ENCODE measurements around the gene ZNF716. TPM values are rescaled to one million over a fixed set of nuclear protein-coding genes. Genes with fewer than 3 reads are reported as not detected.
"Not testable (repeated sequence)": the region's sequence is repeated elsewhere in the genome, so short reads cannot be mapped to it uniquely, and the experiment has no call there.

ZNF716 gene
- total RNA-seq, 1 donor: not detected

- not testable (repeated sequence) for H3K4me3 ChIP-seq (ENCODE audit: low read length); H3K4me1 ChIP-seq (ENCODE audit: insufficient read depth, low read length); H3K27me3 ChIP-seq (ENCODE audit: insufficient read depth, low read length)
- H3K9me3 ChIP-seq (ENCODE audit: low read depth, low read length): peaks cover 43% of the 10 kb centered on the region
These were observed 35.0 kb downstream of the ZNF716 start for GRCh38 chr7:57485022-57485421.

GRCh38 chr7:57487957-57488356, 38.0 kb downstream of the ZNF716 start:
- H3K9me3 ChIP-seq (ENCODE audit: low read depth, low read length): peaks cover 72% of the 10 kb centered on the region
- no peak overlapping the region for H3K4me3 ChIP-seq (ENCODE audit: low read length)
- no peaks in the 10 kb centered on the region for H3K4me1 ChIP-seq (ENCODE audit: insufficient read depth, low read length)
- no peaks in the 10 kb centered on the region for H3K27me3 ChIP-seq (ENCODE audit: insufficient read depth, low read length)

- H3K9me3 ChIP-seq (ENCODE audit: low read depth, low read length): peaks cover 75% of the 10 kb centered on the region
- H3K4me3 ChIP-seq (ENCODE audit: low read length); H3K27me3 ChIP-seq (ENCODE audit: insufficient read depth, low read length); H3K4me1 ChIP-seq (ENCODE audit: insufficient read depth, low read length): not testable (repeated sequence)
These were observed 45.1 kb downstream of the ZNF716 start for GRCh38 chr7:57495111-57495510.

DNA sequence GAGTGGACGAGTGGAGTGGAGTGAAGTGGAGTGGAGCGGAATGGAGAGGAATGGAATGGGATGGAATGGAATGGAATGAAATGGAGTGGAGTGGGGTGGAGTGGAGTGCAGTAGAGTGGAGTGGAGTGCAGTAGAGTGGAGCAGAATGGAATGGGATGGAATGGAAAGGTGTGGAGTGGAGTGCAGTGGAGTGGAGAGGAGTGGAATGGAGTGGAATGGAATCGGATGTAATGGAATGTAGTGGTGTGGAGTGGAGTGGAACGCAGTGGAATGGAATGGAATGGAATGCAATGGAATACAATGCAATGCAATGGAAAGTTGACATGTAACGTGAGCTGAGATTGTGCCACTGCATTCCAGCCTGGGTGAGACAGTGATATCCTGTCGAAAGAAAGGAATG, 46.4 kb downstream of the ZNF716 start:
- Histone ChIP-seq H3K4me1 (ENCODE audit: insufficient read depth, low read length) (no peaks in the 10 kb centered on the region), H3K4me3 (ENCODE audit: low read length) (no peak overlapping the region), H3K9me3 (ENCODE audit: low read depth, low read length) (peaks cover 62% of the 10 kb centered on the region), H3K27me3 (ENCODE audit: insufficient read depth, low read length) (no peaks in the 10 kb centered on the region)

GRCh38 chr7:57505176-57505575, 55.2 kb downstream of the ZNF716 start:
- Histone ChIP-seq H3K4me3 (ENCODE audit: low read length) (no peak overlapping the region), H3K4me1 (ENCODE audit: insufficient read depth, low read length) (no peaks in the 10 kb centered on the region), H3K9me3 (ENCODE audit: low read depth, low read length) (peaks cover 12% of the 10 kb centered on the region), H3K27me3 (ENCODE audit: insufficient read depth, low read length) (no peaks in the 10 kb centered on the region)

Data from mononuclear cell (primary cell).